WTC11 (cell line): ENCODE data around the gene AP1S2. TPM values are rescaled to one million over a fixed set of nuclear protein-coding genes. Genes with fewer than 3 reads are reported as not detected.

Source experiments
- ATAC-seq: fragments of 200-7000 bp; cut with Tn5 transposase; 2 replicates; pipeline ENCODE4 v1.10.0; 2021; ENCODE audit warnings: mild to moderate bottlenecking, moderate library complexity
- CTCF ChIA-PET: fragments of 300-600 bp; sonication (Branson Sonifier 250); formaldehyde crosslinking; loops from one replicate; lab custom pipeline; 2021; ENCODE audit warnings: antibody characterized with exemption; lab: Charles Lee
- POLR2A ChIA-PET: fragments of 350-600 bp; sonication (Branson Sonifier 250); formaldehyde crosslinking; loops from one replicate; lab custom pipeline; 2021; ENCODE audit warnings: antibody characterized with exemption; lab: Charles Lee
- DNase-seq: peaks from one replicate; pipeline ENCODE4 v3.0.0; 2021; ENCODE audit warnings: low spot score
- H3K27ac Mint-ChIP-seq: 2 replicates; pipeline ENCODE4 v1.8.0; 2021; ENCODE audit warnings: mixed read lengths
- H3K27me3 Mint-ChIP-seq: 2 replicates; pipeline ENCODE4 v1.8.0; 2021; ENCODE audit warnings: low read depth, mild to moderate bottlenecking, moderate library complexity, mixed read lengths
- H3K36me3 Mint-ChIP-seq: 2 replicates; pipeline ENCODE4 v1.8.0; 2021; ENCODE audit warnings: mixed read lengths
- H3K4me1 Mint-ChIP-seq: 2 replicates; pipeline ENCODE4 v1.8.0; 2022; ENCODE audit warnings: mixed read lengths
- H3K4me3 Mint-ChIP-seq: 2 replicates; pipeline ENCODE4 v1.8.0; 2021; ENCODE audit warnings: mild to moderate bottlenecking, moderate library complexity, mixed read lengths
- H3K9me3 Mint-ChIP-seq: 2 replicates; pipeline ENCODE4 v1.8.0; 2021; ENCODE audit warnings: mixed read lengths
- CREM ChIP-seq: sonication (generic); formaldehyde crosslinking; IDR thresholded peaks from 2 replicates; pipeline ENCODE4 v1.8.1; 2022; ENCODE audit warnings: mild to moderate bottlenecking, missing genetic modification reagents, moderate library complexity
- ELF4 ChIP-seq: sonication (generic); formaldehyde crosslinking; IDR thresholded peaks from 2 replicates; pipeline ENCODE4 v1.8.1; 2022; ENCODE audit warnings: low read depth, mild to moderate bottlenecking, moderate library complexity, missing genetic modification reagents
- FOXP1 ChIP-seq: sonication (generic); formaldehyde crosslinking; IDR thresholded peaks from 2 replicates; pipeline ENCODE4 v1.8.0; 2022; ENCODE audit warnings: missing genetic modification reagents, mild to moderate bottlenecking, moderate library complexity, borderline replicate concordance
- NFE2L1 ChIP-seq: sonication (generic); formaldehyde crosslinking; IDR thresholded peaks from 2 replicates; pipeline ENCODE4 v1.8.1; 2023; ENCODE audit warnings: missing genetic modification reagents
- NFYB ChIP-seq: sonication (generic); formaldehyde crosslinking; conservative IDR thresholded peaks from 2 replicates; pipeline ENCODE4 v1.8.0; 2022; ENCODE audit warnings: low read depth, missing genetic modification reagents
- SMAD4 ChIP-seq: sonication (generic); formaldehyde crosslinking; IDR thresholded peaks from 2 replicates; pipeline ENCODE4 v1.8.0; 2022; ENCODE audit warnings: mild to moderate bottlenecking, missing genetic modification reagents
- ZNF396 ChIP-seq: fragments of 250-450 bp; sonication (Bioruptor Pico); IDR thresholded peaks from 2 replicates; pipeline ENCODE4 v1.8.0; 2021; ENCODE audit warnings: mild to moderate bottlenecking, moderate library complexity, borderline replicate concordance
- ZNF416 ChIP-seq: fragments of 250-450 bp; sonication (Bioruptor Pico); IDR thresholded peaks from 2 replicates; pipeline ENCODE4 v1.9.0; 2021; ENCODE audit warnings: mild to moderate bottlenecking, inconsistent platforms
- total RNA-seq: library from RNA; stranded (reverse); gene quantifications from 3 replicates; pipeline ENCODE4 v1.2.3, GENCODE V29; 2021
- TF ChIP-seq, protein P1 (sequence below): sonication (generic); formaldehyde crosslinking; conservative IDR thresholded peaks from 2 replicates; pipeline ENCODE4 v1.8.1; 2022; ENCODE audit warnings: mild to moderate bottlenecking, missing genetic modification reagents
- TF ChIP-seq, protein P2 (sequence below): fragments of 250-450 bp; sonication (Bioruptor Pico); IDR thresholded peaks from 2 replicates; pipeline ENCODE4 v1.9.0; 2021; ENCODE audit warnings: mild to moderate bottlenecking
- TF ChIP-seq, protein P3 (sequence below): fragments of 250-450 bp; sonication (Bioruptor Pico); IDR thresholded peaks from 2 replicates; pipeline ENCODE4 v1.9.0; 2021; ENCODE audit warnings: mild to moderate bottlenecking
- TF ChIP-seq, protein P4 (sequence below): sonication (generic); formaldehyde crosslinking; IDR thresholded peaks from 2 replicates; pipeline ENCODE4 v1.8.1; 2022; ENCODE audit warnings: missing genetic modification reagents, borderline replicate concordance
- TF ChIP-seq, protein P5 (sequence below): sonication (generic); formaldehyde crosslinking; IDR thresholded peaks from 2 replicates; pipeline ENCODE4 v1.8.1; 2022; ENCODE audit warnings: low read depth, mild to moderate bottlenecking, moderate library complexity, missing genetic modification reagents, borderline replicate concordance
- TF ChIP-seq, protein P6 (sequence below): sonication (generic); formaldehyde crosslinking; IDR thresholded peaks from 2 replicates; pipeline ENCODE4 v1.8.0; 2023; ENCODE audit warnings: missing genetic modification reagents, mild to moderate bottlenecking, borderline replicate concordance
- TF ChIP-seq, protein P7 (sequence below): sonication (generic); formaldehyde crosslinking; IDR thresholded peaks from 2 replicates; pipeline ENCODE4 v1.8.1; 2022; ENCODE audit warnings: mild to moderate bottlenecking, missing genetic modification reagents, moderate library complexity, borderline replicate concordance
- TF ChIP-seq, protein P8 (sequence below): sonication (generic); formaldehyde crosslinking; IDR thresholded peaks from 2 replicates; pipeline ENCODE4 v1.8.0; 2023; ENCODE audit warnings: mild to moderate bottlenecking, missing genetic modification reagents

The AP1S2 gene
- total RNA-seq, 1 experiment from 2014 or later: 164 TPM

DNA sequence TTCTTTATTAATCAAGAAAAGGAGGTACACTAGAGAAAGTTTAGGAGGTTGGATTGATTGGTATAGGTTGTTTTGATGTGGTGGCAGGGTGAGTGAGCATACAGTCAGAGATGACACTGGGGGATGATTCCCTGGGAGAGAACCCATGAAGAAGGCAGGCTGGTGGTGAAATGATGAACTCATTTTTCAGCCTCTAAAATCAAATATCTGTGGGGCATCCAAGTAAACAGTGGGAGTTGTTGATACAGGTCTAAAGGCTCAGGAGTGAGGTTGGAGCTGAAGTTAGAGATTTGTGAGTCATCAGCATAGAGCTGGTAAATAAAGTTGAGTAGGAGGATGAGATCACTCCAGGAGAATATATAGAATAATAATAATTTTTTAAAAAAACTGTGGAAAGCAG, 10.0 kb upstream of the AP1S2 start:
- Mint-ChIP-seq H3K4me3 (no peak overlapping the region), H3K27ac (no peak overlapping the region), H3K27me3 (no peaks in the 10 kb centered on the region), H3K4me1 (peaks cover 10% of the 10 kb centered on the region), H3K9me3 (no peaks in the 10 kb centered on the region), H3K36me3 (no peaks in the 10 kb centered on the region)
- ATAC-seq (no peak), DNase-seq (no peak)
- ChIA-PET CTCF (no interaction called here), POLR2A (no interaction called here)
- TF ChIP-seq NFYB (CRISPR knock-in tag): no peak
- TF ChIP-seq, protein P1, sequence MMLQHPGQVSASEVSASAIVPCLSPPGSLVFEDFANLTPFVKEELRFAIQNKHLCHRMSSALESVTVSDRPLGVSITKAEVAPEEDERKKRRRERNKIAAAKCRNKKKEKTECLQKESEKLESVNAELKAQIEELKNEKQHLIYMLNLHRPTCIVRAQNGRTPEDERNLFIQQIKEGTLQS (CRISPR knock-in tag): no peak
- no peak for TF ChIP-seq SMAD4 (CRISPR knock-in tag)
- TF ChIP-seq CREM: no peak
- TF ChIP-seq FOXP1 (CRISPR knock-in tag): no peak
- TF ChIP-seq, protein P2, sequence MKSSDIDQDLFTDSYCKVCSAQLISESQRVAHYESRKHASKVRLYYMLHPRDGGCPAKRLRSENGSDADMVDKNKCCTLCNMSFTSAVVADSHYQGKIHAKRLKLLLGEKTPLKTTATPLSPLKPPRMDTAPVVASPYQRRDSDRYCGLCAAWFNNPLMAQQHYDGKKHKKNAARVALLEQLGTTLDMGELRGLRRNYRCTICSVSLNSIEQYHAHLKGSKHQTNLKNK (CRISPR knock-in tag): no peak
- TF ChIP-seq, protein P3, sequence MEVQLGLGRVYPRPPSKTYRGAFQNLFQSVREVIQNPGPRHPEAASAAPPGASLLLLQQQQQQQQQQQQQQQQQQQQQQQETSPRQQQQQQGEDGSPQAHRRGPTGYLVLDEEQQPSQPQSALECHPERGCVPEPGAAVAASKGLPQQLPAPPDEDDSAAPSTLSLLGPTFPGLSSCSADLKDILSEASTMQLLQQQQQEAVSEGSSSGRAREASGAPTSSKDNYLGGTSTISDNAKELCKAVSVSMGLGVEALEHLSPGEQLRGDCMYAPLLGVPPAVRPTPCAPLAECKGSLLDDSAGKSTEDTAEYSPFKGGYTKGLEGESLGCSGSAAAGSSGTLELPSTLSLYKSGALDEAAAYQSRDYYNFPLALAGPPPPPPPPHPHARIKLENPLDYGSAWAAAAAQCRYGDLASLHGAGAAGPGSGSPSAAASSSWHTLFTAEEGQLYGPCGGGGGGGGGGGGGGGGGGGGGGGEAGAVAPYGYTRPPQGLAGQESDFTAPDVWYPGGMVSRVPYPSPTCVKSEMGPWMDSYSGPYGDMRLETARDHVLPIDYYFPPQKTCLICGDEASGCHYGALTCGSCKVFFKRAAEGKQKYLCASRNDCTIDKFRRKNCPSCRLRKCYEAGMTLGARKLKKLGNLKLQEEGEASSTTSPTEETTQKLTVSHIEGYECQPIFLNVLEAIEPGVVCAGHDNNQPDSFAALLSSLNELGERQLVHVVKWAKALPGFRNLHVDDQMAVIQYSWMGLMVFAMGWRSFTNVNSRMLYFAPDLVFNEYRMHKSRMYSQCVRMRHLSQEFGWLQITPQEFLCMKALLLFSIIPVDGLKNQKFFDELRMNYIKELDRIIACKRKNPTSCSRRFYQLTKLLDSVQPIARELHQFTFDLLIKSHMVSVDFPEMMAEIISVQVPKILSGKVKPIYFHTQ (CRISPR knock-in tag): no peak
- TF ChIP-seq ZNF416 (CRISPR knock-in tag): no peak

DNA sequence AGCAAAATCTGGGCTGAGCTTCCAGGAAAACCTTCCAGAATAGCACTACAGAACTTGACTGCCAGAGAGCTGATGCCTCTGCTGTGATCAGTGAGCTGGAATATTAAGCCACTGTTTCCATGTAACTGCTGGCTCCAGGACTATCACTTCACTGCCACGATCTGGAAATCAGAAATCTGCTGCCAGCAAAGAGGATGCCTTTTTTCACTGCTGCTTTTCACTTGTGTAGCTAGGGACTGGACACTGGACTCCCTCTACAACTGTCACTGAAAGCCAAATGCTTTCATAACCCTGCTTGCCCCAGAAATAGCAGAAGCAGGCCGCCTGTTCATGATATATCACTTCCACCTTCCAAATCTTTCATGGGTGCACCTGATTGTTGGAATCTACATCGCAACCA, 9.4 kb upstream of the AP1S2 start:
- TF ChIP-seq FOXP1 (CRISPR knock-in tag): no peak
- TF ChIP-seq, protein P4, sequence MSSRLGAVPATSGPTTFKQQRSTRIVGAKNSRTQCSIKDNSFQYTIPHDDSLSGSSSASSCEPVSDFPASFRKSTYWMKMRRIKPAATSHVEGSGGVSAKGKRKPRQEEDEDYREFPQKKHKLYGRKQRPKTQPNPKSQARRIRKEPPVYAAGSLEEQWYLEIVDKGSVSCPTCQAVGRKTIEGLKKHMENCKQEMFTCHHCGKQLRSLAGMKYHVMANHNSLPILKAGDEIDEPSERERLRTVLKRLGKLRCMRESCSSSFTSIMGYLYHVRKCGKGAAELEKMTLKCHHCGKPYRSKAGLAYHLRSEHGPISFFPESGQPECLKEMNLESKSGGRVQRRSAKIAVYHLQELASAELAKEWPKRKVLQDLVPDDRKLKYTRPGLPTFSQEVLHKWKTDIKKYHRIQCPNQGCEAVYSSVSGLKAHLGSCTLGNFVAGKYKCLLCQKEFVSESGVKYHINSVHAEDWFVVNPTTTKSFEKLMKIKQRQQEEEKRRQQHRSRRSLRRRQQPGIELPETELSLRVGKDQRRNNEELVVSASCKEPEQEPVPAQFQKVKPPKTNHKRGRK: no peak
- ChIA-PET CTCF (no interaction called here), POLR2A (no interaction called here)
- Mint-ChIP-seq H3K27me3 (no peaks in the 10 kb centered on the region), H3K4me1 (peaks cover 9% of the 10 kb centered on the region), H3K4me3 (no peak overlapping the region), H3K27ac (no peak overlapping the region), H3K36me3 (no peaks in the 10 kb centered on the region), H3K9me3 (no peaks in the 10 kb centered on the region)
- DNase-seq: no peak
- ATAC-seq: no peak

DNA sequence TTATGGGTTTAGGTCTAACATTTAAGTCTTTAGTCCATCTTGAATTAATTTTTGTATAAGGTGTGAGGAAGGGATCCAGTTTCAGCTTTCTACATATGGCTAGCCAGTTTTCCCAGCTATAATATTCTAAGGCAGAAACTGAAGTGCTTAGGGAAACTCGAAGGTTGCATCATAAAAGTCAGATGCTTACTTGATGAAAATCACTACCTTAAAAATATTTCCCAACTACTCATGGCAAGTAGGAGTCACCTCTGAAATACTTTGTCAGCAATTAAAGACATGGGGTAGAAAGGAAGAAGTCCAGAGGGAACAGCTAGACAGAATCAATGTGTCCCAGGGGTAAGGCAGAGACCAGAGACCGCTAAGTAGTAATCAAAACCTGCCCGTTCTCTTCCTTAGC, 6.3 kb upstream of the AP1S2 start:
- Mint-ChIP-seq H3K9me3 (no peaks in the 10 kb centered on the region), H3K4me1 (peaks cover 14% of the 10 kb centered on the region), H3K27ac (no peak overlapping the region), H3K4me3 (no peak overlapping the region), H3K27me3 (no peaks in the 10 kb centered on the region), H3K36me3 (no peaks in the 10 kb centered on the region)
- CTCF ChIA-PET: no interaction called here
- DNase-seq: no peak
- POLR2A ChIA-PET: no interaction called here
- ATAC-seq: no peak
- TF ChIP-seq, protein P5, sequence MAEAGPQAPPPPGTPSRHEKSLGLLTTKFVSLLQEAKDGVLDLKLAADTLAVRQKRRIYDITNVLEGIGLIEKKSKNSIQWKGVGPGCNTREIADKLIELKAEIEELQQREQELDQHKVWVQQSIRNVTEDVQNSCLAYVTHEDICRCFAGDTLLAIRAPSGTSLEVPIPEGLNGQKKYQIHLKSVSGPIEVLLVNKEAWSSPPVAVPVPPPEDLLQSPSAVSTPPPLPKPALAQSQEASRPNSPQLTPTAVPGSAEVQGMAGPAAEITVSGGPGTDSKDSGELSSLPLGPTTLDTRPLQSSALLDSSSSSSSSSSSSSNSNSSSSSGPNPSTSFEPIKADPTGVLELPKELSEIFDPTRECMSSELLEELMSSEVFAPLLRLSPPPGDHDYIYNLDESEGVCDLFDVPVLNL (CRISPR knock-in tag): no peak
- no peak for TF ChIP-seq NFE2L1 (CRISPR knock-in tag)
- TF ChIP-seq, protein P6, sequence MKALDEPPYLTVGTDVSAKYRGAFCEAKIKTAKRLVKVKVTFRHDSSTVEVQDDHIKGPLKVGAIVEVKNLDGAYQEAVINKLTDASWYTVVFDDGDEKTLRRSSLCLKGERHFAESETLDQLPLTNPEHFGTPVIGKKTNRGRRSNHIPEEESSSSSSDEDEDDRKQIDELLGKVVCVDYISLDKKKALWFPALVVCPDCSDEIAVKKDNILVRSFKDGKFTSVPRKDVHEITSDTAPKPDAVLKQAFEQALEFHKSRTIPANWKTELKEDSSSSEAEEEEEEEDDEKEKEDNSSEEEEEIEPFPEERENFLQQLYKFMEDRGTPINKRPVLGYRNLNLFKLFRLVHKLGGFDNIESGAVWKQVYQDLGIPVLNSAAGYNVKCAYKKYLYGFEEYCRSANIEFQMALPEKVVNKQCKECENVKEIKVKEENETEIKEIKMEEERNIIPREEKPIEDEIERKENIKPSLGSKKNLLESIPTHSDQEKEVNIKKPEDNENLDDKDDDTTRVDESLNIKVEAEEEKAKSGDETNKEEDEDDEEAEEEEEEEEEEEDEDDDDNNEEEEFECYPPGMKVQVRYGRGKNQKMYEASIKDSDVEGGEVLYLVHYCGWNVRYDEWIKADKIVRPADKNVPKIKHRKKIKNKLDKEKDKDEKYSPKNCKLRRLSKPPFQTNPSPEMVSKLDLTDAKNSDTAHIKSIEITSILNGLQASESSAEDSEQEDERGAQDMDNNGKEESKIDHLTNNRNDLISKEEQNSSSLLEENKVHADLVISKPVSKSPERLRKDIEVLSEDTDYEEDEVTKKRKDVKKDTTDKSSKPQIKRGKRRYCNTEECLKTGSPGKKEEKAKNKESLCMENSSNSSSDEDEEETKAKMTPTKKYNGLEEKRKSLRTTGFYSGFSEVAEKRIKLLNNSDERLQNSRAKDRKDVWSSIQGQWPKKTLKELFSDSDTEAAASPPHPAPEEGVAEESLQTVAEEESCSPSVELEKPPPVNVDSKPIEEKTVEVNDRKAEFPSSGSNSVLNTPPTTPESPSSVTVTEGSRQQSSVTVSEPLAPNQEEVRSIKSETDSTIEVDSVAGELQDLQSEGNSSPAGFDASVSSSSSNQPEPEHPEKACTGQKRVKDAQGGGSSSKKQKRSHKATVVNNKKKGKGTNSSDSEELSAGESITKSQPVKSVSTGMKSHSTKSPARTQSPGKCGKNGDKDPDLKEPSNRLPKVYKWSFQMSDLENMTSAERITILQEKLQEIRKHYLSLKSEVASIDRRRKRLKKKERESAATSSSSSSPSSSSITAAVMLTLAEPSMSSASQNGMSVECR (CRISPR knock-in tag): no peak
- TF ChIP-seq, protein P7, sequence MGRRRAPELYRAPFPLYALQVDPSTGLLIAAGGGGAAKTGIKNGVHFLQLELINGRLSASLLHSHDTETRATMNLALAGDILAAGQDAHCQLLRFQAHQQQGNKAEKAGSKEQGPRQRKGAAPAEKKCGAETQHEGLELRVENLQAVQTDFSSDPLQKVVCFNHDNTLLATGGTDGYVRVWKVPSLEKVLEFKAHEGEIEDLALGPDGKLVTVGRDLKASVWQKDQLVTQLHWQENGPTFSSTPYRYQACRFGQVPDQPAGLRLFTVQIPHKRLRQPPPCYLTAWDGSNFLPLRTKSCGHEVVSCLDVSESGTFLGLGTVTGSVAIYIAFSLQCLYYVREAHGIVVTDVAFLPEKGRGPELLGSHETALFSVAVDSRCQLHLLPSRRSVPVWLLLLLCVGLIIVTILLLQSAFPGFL (CRISPR knock-in tag): no peak
- TF ChIP-seq ELF4 (CRISPR knock-in tag): no peak
- TF ChIP-seq, protein P8, sequence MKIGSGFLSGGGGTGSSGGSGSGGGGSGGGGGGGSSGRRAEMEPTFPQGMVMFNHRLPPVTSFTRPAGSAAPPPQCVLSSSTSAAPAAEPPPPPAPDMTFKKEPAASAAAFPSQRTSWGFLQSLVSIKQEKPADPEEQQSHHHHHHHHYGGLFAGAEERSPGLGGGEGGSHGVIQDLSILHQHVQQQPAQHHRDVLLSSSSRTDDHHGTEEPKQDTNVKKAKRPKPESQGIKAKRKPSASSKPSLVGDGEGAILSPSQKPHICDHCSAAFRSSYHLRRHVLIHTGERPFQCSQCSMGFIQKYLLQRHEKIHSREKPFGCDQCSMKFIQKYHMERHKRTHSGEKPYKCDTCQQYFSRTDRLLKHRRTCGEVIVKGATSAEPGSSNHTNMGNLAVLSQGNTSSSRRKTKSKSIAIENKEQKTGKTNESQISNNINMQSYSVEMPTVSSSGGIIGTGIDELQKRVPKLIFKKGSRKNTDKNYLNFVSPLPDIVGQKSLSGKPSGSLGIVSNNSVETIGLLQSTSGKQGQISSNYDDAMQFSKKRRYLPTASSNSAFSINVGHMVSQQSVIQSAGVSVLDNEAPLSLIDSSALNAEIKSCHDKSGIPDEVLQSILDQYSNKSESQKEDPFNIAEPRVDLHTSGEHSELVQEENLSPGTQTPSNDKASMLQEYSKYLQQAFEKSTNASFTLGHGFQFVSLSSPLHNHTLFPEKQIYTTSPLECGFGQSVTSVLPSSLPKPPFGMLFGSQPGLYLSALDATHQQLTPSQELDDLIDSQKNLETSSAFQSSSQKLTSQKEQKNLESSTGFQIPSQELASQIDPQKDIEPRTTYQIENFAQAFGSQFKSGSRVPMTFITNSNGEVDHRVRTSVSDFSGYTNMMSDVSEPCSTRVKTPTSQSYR: no peak
- TF ChIP-seq ZNF396 (CRISPR knock-in tag): no peak
